ENCODE data around the gene THSD4.

Gene THSD4

DNA sequence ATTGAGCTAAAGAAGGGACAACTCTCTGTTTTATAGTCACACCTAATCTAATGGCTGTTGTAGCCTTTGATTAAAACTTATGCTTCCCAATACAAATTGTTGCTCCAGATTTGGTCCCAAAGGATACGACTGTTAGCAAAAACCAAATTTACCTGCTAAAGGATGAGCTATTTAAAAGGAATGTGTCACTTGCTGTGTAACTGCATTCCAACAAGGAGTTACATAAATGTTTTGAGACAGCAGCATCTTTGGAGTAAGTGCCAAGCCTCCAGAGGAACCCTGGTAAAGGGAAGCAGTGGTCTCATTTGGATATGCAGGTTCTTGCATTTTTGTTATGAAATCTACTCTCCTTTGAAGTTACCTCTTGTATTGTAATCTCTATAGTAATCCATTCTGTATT, 233.3 kb downstream of the THSD4 start:
- Histone ChIP-seq H4K20me1 (no peaks in the 10 kb centered on the region), H3K4me2 (no peak overlapping the region), H3K4me1 (no peaks in the 10 kb centered on the region), H3K4me3 (no peak overlapping the region), H3K9ac (no peak overlapping the region), H3K36me3 (no peaks in the 10 kb centered on the region), H3K9me3 (no peaks in the 10 kb centered on the region), H3K27ac (no peak overlapping the region), H3K27me3 (no peaks in the 10 kb centered on the region)
- no peak for TF ChIP-seq Cebpa-rat (IDR thresholded peaks at IDR 0.05)

- H4K20me1 ChIP-seq: no peaks in the 10 kb centered on the region
- no peak overlapping the region for H3K4me2 ChIP-seq
- H3K9me3 ChIP-seq: no peaks in the 10 kb centered on the region
- no peak overlapping the region for H3K27ac ChIP-seq
- no peaks in the 10 kb centered on the region for H3K27me3 ChIP-seq
- no peak overlapping the region for H3K9ac ChIP-seq
- H3K36me3 ChIP-seq: no peaks in the 10 kb centered on the region
- TF ChIP-seq Cebpa-rat (IDR thresholded peaks at IDR 0.05): no peak
- no peak overlapping the region for H3K4me3 ChIP-seq
- no peaks in the 10 kb centered on the region for H3K4me1 ChIP-seq
These were observed 234.1 kb downstream of the THSD4 start for GRCh38 chr15:71349336-71349735.

- H3K9ac ChIP-seq: no peak overlapping the region
These were observed 234.7 kb downstream of the THSD4 start for GRCh38 chr15:71349736-71350526.

GRCh38 chr15:71350622-71351378, 235.5 kb downstream of the THSD4 start:
- H3K9ac ChIP-seq: no peak overlapping the region
- H3K9me3 ChIP-seq: no peaks in the 10 kb centered on the region
- no peaks in the 10 kb centered on the region for H4K20me1 ChIP-seq
- H3K27me3 ChIP-seq: no peaks in the 10 kb centered on the region
- H3K4me3 ChIP-seq: no peak overlapping the region
- H3K36me3 ChIP-seq: no peaks in the 10 kb centered on the region
- no peak for TF ChIP-seq Cebpa-rat (IDR thresholded peaks at IDR 0.05)
- no peak overlapping the region for H3K27ac ChIP-seq
- H3K4me1 ChIP-seq: no peaks in the 10 kb centered on the region
- no peak overlapping the region for H3K4me2 ChIP-seq

More at GRCh38 chr15:71349736-71350526, 234.7 kb downstream of the THSD4 start:
- TF ChIP-seq Cebpa-rat (IDR thresholded peaks at IDR 0.05): no peak
- Histone ChIP-seq H3K27me3 (no peaks in the 10 kb centered on the region), H4K20me1 (no peaks in the 10 kb centered on the region), H3K4me2 (no peak overlapping the region), H3K9me3 (no peaks in the 10 kb centered on the region), H3K4me3 (no peak overlapping the region), H3K36me3 (no peaks in the 10 kb centered on the region), H3K4me1 (no peaks in the 10 kb centered on the region), H3K27ac (no peak overlapping the region)

- no peaks in the 10 kb centered on the region for H3K9me3 ChIP-seq
- no peaks in the 10 kb centered on the region for H3K36me3 ChIP-seq
These were observed 236.9 kb downstream of the THSD4 start for GRCh38 chr15:71352125-71352524.

GRCh38 chr15:71352765-71353164, 237.5 kb downstream of the THSD4 start:
- no peaks in the 10 kb centered on the region for H3K4me1 ChIP-seq
- no peaks in the 10 kb centered on the region for H3K9me3 ChIP-seq
- no peak overlapping the region for H3K27ac ChIP-seq
- H3K4me3 ChIP-seq: no peak overlapping the region
- no peak for TF ChIP-seq Cebpa-rat (IDR thresholded peaks at IDR 0.05)
- no peaks in the 10 kb centered on the region for H3K36me3 ChIP-seq
- no peak overlapping the region for H3K9ac ChIP-seq
- H3K4me2 ChIP-seq: no peak overlapping the region
- H3K27me3 ChIP-seq: no peaks in the 10 kb centered on the region
- no peaks in the 10 kb centered on the region for H4K20me1 ChIP-seq

More at GRCh38 chr15:71352125-71352524, 236.9 kb downstream of the THSD4 start:
- no peak overlapping the region for H3K4me2 ChIP-seq
- H3K4me3 ChIP-seq: no peak overlapping the region
- no peak overlapping the region for H3K27ac ChIP-seq
- H4K20me1 ChIP-seq: no peaks in the 10 kb centered on the region
- H3K27me3 ChIP-seq: no peaks in the 10 kb centered on the region
- no peak for TF ChIP-seq Cebpa-rat (IDR thresholded peaks at IDR 0.05)
- H3K9ac ChIP-seq: no peak overlapping the region
- H3K4me1 ChIP-seq: no peaks in the 10 kb centered on the region

- no peaks in the 10 kb centered on the region for H3K36me3 ChIP-seq
- H3K4me2 ChIP-seq: no peak overlapping the region
- H3K4me3 ChIP-seq: no peak overlapping the region
- no peaks in the 10 kb centered on the region for H4K20me1 ChIP-seq
- H3K4me1 ChIP-seq: no peaks in the 10 kb centered on the region
- H3K27me3 ChIP-seq: no peaks in the 10 kb centered on the region
- no peak for TF ChIP-seq Cebpa-rat (IDR thresholded peaks at IDR 0.05)
- no peak overlapping the region for H3K9ac ChIP-seq
- H3K27ac ChIP-seq: no peak overlapping the region
- no peaks in the 10 kb centered on the region for H3K9me3 ChIP-seq
These were observed 237.9 kb downstream of the THSD4 start for GRCh38 chr15:71353171-71353570.

DNA sequence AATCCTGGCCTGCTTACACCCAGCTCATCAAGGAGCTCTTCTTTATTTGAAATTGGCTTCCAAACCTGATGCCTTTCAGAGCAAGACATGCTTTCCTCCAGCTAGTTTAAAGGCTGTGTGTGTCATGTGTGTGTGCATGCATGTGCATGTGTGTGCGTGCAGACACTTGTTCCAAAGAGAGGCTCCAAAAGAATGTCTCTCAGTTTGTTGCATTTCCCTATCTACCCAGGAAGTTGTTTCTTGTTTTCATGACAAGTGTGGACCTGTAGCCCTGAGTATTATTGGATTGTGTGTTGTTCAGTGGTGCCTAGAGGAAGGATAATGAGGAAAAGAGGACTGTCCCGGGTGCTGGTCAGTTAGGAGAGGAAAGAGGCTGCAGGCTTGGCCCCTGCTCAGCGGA, 240.0 kb downstream of the THSD4 start:
- Histone ChIP-seq H3K4me3 (no peak overlapping the region), H3K27ac (no peak overlapping the region), H3K36me3 (no peaks in the 10 kb centered on the region), H3K9ac (no peak overlapping the region), H3K4me1 (no peaks in the 10 kb centered on the region), H3K27me3 (no peaks in the 10 kb centered on the region), H3K4me2 (no peak overlapping the region), H4K20me1 (no peaks in the 10 kb centered on the region), H3K9me3 (no peaks in the 10 kb centered on the region)
- no peak for TF ChIP-seq Cebpa-rat (IDR thresholded peaks at IDR 0.05)

- H4K20me1 ChIP-seq: no peaks in the 10 kb centered on the region
- H3K27me3 ChIP-seq: no peaks in the 10 kb centered on the region
- no peak overlapping the region for H3K9ac ChIP-seq
- no peak overlapping the region for H3K4me2 ChIP-seq
- H3K4me3 ChIP-seq: no peak overlapping the region
- H3K27ac ChIP-seq: no peak overlapping the region
- H3K9me3 ChIP-seq: no peaks in the 10 kb centered on the region
- H3K36me3 ChIP-seq: no peaks in the 10 kb centered on the region
- TF ChIP-seq Cebpa-rat (IDR thresholded peaks at IDR 0.05): no peak
- no peaks in the 10 kb centered on the region for H3K4me1 ChIP-seq
These were observed 242.1 kb downstream of the THSD4 start for GRCh38 chr15:71357321-71357732.

GRCh38 chr15:71357967-71358366, 242.7 kb downstream of the THSD4 start:
- Histone ChIP-seq H3K4me3 (no peak overlapping the region), H3K27ac (no peak overlapping the region), H3K4me1 (no peaks in the 10 kb centered on the region), H4K20me1 (no peaks in the 10 kb centered on the region), H3K9ac (no peak overlapping the region), H3K9me3 (no peaks in the 10 kb centered on the region), H3K27me3 (no peaks in the 10 kb centered on the region), H3K4me2 (no peak overlapping the region), H3K36me3 (no peaks in the 10 kb centered on the region)
- no peak for TF ChIP-seq Cebpa-rat (IDR thresholded peaks at IDR 0.05)

All from BLaER1 (cell line).